ENCODE measurements around the gene STEAP4. TPM values are rescaled to one million over a fixed set of nuclear protein-coding genes. Genes with fewer than 3 reads are reported as not detected.

STEAP4 gene
- total RNA-seq, 1 donor from 2014 or later = 53.9 TPM

GRCh38 chr7:88299126-88299525 lies 7.6 kb downstream of the STEAP4 start:
- TF ChIP-seq CTCF (IDR thresholded peaks at IDR 0.05) = no peak
- H3K9me3 ChIP-seq = no peaks in the 10 kb centered on the region
- H3K4me3 ChIP-seq = no peak overlapping the region
- ATAC-seq (no peak), DNase-seq (no peak)
- H3K4me1 ChIP-seq = peaks cover 9% of the 10 kb centered on the region
- no peaks in the 10 kb centered on the region for H3K27me3 ChIP-seq
- H3K36me3 ChIP-seq = no peaks in the 10 kb centered on the region
- H3K27ac ChIP-seq = no peak overlapping the region
- intact Hi-C loops (cut with DNase I) = no loop called here

GRCh38 chr7:88293866-88294265 lies 12.8 kb downstream of the STEAP4 start:
- Histone ChIP-seq H3K27ac (no peak overlapping the region), H3K9me3 (no peaks in the 10 kb centered on the region), H3K27me3 (no peaks in the 10 kb centered on the region), H3K4me1 (no peaks in the 10 kb centered on the region), H3K36me3 (no peaks in the 10 kb centered on the region), H3K4me3 (no peak overlapping the region)
- DNase-seq = no peak
- intact Hi-C loops (cut with DNase I) = no loop called here
- no peak for TF ChIP-seq CTCF (IDR thresholded peaks at IDR 0.05)
- ATAC-seq = no peak

DNA sequence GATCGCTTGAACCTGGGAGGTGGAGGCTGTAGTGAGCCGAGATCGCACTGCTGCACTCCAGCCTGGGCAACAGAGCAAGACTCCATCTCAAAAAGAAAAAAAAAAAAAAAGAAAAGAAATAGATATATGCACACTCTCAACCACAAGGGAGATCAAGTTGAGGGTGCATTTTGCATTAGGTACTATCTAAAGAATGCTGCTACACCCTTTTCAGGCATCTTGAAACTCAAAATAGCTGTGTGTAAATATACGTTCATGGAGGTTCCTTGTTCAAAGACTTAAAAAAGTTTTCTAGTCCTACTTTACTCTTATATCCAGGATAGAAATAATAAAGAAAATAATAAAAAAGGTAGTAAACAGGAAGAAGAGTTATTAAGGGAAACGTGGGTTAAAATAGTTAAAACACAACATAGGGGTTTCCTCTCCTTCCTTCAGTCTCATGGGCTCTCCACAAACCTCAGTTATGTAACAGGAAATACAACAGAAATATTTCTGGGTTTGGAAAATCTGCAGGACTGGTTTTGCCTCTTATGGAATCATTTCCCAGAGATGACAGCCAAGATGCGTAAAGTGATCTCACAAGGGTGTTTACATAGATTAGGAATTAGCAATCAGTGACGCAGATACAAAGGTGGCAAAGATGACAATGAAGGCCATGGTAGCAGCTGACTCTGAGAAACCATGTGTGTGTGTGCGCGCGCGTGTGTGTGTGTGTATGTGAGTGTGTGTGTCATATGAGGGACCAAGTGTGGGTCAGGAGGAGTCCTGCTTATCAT lies 15.1 kb downstream of the STEAP4 start:
- intact Hi-C loops (cut with DNase I) = no loop called here
- Histone ChIP-seq H3K27ac (peak overlapping the region; percentile 55), H3K4me1 (no peaks in the 10 kb centered on the region), H3K27me3 (no peaks in the 10 kb centered on the region), H3K9me3 (no peaks in the 10 kb centered on the region), H3K36me3 (peaks cover 7% of the 10 kb centered on the region), H3K4me3 (no peak overlapping the region)
- DNase-seq = no peak
- peak; percentile 69 for ATAC-seq
- TF ChIP-seq CTCF (IDR thresholded peaks at IDR 0.05) = no peak

DNA sequence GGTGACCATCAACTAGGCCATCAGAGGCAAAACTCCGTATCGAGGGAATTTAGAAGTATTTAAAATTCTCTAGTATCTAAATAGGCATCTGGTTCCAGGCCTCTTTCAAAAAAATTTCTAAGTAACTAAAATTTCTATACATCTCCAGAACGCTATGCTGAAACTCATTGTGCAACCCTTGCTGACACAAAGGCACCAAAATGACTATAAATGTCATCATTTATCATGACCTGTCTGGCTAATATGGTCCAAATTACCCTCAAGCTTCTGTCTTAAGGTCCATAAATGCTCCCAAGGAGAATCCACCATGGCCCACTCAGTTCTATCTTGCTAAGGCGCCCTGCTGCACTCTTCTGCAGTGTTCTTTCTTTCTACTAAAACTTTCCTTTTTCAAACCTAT lies 16.2 kb downstream of the STEAP4 start:
- peaks cover 7% of the 10 kb centered on the region for H3K36me3 ChIP-seq
- no peaks in the 10 kb centered on the region for H3K9me3 ChIP-seq
- no peak for DNase-seq
- no peaks in the 10 kb centered on the region for H3K4me1 ChIP-seq
- ATAC-seq = no peak
- intact Hi-C loops (cut with DNase I) = no loop called here
- no peak overlapping the region for H3K4me3 ChIP-seq
- TF ChIP-seq CTCF (IDR thresholded peaks at IDR 0.05) = no peak
- no peak overlapping the region for H3K27ac ChIP-seq
- H3K27me3 ChIP-seq = no peaks in the 10 kb centered on the region

GRCh38 chr7:88289564-88290025 lies 17.1 kb downstream of the STEAP4 start:
- intact Hi-C loops (cut with DNase I) = no loop called here
- ATAC-seq (no peak), DNase-seq (no peak)
- no peaks in the 10 kb centered on the region for H3K27me3 ChIP-seq
- no peaks in the 10 kb centered on the region for H3K9me3 ChIP-seq
- no peaks in the 10 kb centered on the region for H3K4me1 ChIP-seq
- H3K36me3 ChIP-seq = peaks cover 7% of the 10 kb centered on the region
- no peak overlapping the region for H3K4me3 ChIP-seq
- TF ChIP-seq CTCF (IDR thresholded peaks at IDR 0.05) = no peak
- H3K27ac ChIP-seq = no peak overlapping the region
